Kidney tubule cell (primary cell): ENCODE measurements around the gene VAV2.
"Not testable (repeated sequence)": the region's sequence is repeated elsewhere in the genome, so short reads cannot be mapped to it uniquely, and the experiment has no call there.

Source experiments
- DNase-seq: peaks from one replicate; pipeline ENCODE4 v3.0.0-alpha.2; 2018; ENCODE audit warnings: low spot score

Gene VAV2

DNA sequence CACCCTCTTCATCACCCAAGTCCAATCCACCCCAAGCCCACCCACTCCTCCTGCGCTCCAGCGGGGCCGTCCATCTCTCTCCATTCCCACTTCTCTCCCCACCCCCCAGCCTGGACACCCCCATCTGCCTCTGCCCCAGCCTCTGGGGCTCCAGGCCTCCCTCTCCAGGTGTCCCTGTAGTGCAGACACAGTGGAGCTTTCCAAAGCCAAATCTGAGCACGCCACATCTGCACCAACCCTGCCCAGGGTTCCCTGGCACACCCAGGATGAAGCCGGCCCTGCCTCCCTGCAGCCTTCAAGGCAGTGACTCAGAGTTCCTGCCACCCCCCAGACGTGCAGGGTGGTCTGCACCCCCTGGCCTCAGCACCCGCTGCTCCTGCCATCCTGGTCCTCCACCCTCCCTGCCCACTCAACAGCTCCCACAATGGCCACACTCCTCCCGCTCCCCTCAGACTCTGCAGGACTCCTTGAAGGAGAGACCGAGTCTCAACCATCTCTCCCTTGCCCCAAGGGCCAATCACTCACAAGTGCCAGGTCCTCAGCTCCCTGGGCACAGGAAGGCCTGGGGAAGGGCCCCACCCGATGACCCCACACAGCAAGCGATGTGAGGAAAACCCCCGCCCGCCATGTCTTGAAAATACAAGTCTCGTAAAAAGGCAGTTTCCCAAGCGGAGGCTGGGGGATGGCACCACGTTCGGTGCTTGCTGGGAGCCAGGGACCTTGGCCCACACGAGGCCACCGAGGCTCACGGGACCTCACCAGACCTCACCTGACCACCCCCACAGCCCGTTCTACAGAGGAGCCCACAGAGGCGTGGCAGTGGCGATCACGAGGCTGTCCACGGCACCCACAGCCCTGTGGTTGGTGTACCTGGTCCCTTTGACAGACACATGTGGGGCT lies 22.2 kb downstream of the VAV2 start:
- DNase-seq, result no peak

DNA sequence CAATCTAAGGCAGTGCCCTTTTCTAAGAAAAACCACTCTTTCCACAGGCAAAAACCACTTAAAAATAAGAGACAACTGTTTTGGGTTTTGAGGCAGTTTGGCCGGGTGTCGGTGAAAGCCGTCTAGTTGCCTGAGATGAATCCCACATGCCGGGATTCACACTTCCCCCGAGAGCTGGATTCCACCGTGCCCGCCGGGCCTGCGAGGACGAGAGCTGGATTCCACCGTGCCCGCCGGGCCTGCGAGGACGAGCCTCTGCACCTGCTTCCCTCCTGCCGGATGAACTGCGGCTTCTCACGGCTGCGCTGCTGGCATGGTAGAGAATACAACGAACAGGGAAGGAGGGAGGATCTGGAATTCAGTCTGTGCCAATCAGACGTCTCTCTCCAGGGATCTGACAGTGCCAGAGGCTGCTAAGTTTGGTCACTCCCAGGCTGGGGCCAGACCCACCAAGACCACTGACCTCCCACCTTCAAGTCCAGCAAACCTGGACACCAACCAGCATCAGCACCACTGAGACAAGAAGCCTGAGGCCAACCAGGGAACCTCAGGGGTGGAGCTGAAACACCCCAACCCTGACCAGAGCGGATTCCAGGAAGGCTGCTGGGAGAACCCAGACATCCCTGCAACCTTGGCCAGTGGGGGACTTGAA lies 23.0 kb downstream of the VAV2 start:
- no peak for DNase-seq

DNA sequence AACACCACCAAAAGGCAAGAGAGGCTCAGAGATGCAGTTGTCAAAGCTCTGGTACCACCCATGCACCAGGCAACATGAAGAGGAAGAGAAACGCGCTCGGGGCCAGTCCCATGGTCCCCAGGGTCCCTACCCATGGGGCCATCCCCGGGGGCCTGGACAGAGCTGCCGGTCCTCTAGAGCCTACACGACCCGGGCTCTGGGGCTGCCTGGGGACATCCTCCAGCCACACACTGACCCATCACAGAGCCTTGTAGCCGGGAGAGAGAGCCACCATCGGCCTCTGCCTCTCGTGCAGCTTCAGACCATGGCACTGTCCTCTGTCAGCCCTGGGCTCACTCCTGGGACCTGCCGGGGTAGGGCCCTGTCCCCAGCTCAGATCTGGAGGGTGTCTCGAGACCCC lies 23.7 kb downstream of the VAV2 start:
- no peak for DNase-seq

DNA sequence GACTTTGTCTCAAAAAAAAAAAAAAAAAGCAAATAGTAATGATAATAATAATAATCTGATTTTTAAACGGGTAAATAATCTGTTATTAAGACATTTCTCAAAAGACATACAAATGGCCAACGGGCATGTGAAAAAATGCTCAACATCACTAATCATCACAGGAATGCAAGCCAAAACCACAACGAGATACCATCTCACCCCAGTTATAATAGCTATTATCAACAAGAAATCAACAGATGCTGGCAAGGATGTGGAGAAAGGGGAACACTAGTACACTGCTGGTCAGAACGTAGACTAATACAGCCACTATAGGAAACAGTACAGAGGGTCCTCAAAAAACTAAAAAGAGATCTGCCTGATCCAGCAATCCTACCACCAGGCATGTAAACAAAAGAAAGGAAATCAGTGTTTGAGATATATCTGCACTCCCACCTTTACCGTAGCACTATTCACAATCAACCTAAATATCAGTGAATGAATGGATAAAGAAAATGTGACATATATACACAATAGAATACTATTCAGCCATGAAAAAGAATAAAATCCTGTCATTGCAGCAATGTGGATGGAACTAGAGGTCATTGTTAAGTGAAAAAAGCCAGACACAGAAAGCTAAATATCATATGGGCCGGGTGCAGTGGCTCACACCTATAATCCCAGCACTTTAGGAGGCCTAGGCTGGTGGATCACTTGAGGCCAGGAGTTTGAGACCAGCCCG lies 24.9 kb downstream of the VAV2 start:
- peak; percentile 26 for DNase-seq

DNA sequence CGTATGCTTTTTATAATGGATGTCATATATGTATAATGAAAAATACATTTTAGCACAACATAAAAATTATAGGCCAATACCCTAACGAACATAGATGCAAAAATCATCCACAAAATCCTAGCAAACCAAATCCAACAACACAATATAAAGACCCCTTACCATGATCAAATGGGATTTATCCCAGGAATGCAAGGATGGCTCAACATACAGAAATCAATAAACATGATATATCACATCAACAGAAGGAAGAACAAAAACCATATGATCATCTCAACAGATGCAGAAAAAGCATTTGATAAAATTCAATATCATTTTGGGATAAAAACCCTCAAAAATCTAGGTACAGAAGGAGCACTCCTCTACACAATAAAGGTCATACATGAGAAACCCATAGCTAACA lies 27.7 kb downstream of the VAV2 start:
- no peak for DNase-seq

DNA sequence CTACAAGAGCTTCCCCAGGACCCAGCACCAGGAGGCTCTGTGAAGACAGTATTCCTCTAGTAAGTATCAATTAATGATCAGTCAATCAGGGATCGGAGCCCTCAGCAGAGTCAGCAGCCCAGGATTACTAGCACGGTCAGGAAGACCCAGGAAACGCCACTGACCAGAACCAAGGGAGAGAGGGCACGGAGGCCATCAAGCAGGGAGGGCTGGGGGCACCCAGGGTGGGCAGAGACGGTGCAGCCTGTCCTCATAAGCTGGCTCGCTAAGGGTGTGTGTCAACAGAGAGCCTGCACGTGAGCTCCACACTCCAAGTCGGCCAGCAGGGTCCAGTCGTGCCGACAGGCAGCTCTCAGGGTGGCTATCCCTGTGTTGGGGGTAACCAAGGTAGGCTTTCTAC lies 29.0 kb downstream of the VAV2 start:
- DNase-seq, result no peak

DNA sequence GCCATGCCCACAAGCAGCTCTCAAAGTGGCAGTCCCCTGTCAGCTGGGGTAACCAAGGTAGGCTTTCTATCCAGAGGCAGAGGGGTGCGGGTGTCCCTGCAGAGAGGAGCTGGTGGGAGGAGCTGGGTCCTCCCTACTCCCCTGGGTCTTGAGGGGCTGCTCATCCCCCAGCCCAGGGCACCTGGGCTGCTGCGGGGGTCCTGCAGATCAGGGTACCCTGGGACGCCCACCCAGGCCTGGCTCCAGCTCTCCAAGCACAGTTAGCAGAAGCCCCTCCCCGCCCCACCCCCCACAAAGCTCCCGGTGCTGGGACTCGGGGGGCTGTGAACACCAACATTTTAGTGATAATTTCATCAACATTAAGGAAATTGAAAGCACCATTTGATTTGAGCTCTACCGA lies 29.8 kb downstream of the VAV2 start:
- DNase-seq, result no peak

DNA sequence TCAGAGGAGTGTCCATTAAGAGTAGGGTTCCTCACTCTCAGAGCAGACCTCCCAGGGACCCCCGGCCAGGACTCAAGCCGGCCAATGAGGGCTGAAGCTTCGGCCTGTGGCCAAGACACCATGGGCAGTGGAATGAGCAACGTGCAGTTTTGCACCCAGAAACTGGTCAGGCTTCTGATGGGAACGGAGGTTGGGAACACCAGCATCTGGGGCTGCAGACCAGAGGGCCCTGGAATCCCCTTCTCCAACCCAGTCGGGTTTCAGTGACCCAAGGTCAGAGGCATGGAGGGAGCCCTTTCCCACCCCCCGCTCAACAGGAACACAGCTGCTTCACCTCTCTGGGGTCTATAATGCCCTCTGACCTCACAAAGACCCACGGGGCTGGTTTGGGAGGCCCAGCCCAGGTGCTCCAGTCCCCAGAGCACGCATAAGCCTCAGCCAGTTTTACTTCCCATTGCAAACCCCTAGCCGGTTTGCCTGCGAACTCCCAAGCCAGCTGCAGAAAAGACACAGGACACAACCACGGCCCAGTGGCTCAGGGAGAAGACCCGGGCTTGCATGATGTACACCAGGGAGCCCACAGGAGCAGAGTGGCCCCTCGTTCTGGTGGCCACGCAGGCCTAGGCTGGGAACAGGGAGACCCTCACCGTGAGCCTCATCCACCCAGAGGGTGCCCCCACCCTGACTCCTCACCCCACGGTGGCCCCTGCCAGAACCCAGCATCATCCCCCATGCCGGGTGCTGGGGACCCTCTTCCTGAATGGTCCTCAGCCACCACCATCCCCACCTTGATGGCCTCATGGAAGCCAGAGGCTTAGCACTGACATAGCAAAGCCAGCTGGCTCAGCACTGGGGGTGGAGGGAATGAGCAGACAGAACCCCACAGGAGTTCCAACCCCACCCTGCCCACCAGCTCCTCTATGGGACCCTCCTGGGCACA lies 30.6 kb downstream of the VAV2 start:
- DNase-seq, result no peak

DNA sequence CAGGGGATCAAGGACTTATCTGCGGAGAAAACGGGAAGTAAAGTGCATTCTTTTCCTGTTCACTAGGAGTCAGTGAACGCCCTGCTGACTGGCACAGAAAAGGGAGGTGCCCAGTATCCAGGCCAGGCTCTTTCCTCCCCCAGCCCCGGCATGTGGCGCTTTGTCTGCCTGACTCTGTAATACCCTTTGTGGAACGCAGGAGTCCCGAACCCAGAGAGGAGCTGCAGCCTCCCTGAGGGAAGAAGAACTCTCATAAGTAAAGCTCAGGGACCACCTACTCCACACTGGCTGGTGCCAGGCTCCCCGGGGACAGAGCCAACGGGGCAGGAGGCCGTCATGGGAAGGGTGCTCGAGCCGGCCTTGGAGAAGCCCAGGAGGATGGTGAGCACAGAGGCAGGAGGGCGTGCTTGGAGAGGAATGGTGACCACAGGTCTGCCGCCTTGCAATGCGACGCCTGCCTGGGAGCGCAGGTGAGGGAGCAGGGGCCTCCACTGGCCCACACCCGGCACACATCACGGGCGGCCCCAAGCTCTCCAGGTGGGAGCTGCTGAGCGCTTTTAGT lies 31.5 kb downstream of the VAV2 start:
- peak; percentile 26 for DNase-seq

DNA sequence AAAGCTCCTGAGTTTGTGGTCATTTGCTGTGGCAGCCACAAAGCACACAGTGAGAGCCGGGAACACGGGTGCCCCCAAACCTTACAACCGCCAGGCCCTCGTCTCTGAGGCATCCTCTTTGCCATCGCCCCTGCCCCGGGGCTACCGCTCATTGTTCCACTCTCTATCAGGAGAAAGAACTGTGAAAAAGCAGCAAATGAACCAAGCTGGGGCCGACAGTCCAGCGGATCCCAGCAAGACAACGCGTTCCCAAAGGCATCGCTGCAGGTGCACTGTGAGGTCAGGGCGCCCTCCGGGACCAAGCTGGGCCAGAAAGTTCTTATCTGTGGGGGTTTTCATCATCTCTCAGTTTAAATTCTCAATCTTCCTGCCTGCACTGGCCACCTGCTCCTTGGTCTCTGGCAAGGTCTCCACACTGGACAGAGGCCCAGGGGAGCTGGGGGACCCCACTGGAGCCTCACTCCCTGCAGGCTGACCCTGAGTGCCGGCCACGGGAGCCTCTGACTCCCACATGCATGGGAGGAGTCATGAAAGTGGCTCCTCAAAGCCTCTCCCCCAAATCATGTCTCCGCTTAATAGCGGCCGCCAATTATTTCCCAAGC lies 32.1 kb downstream of the VAV2 start:
- no peak for DNase-seq

DNA sequence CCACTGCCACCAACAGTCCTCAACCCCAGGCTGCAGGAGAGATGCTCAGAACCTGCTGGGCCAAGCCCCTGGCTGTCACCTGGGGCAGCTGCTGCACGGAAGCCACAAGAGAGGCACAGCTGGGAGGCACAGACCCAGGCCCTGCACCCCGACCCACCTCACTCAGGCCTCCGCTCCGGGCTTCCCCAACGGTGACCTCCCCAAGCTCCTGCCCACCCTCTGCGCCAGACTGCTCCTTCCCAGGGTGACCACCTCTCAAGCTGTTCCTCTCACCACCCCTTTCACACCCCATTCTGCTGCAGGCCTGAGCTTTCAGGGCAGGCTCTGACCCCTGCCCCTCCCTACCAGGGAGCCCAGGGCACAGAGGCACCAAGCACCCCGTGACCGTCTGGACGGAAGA lies 33.0 kb downstream of the VAV2 start:
- no peak for DNase-seq

DNA sequence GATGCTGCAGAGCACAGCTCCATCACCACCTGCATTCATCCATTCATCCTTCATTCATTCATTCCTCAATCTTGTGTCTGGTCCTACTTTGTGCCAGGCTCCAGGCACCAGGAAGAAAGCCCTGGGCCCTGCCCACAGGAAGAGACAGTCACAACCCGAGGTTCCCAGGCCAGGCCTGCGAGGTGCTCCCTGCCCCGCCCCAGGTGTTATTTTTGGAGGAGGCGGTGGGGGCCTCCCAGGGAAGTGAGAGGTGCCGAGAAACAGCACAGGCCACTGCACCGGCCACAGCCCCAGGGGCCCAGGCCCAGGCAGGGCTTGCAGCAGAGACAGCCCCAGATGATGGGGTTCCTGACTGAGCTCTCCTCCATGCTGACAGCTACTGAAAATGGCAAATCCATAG lies 33.4 kb downstream of the VAV2 start:
- no peak for DNase-seq

DNA sequence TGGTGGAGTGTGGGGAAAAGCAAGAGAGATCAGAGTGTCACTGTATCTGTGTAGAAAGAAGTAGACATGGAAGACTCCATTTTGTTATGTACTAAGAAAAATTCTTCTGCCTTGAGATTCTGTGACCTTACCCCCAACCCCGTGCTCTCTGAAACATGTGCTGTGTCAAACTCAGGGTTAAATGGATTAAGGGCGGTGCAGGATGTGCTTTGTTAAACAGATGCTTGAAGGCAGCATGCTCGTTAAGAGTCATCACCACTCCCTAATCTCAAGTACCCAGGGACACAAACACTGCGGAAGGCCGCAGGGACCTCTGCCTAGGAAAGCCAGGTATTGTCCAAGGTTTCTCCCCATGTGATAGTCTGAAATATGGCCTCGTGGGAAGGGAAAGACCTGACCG lies 34.4 kb downstream of the VAV2 start:
- DNase-seq, result not testable (repeated sequence)

DNA sequence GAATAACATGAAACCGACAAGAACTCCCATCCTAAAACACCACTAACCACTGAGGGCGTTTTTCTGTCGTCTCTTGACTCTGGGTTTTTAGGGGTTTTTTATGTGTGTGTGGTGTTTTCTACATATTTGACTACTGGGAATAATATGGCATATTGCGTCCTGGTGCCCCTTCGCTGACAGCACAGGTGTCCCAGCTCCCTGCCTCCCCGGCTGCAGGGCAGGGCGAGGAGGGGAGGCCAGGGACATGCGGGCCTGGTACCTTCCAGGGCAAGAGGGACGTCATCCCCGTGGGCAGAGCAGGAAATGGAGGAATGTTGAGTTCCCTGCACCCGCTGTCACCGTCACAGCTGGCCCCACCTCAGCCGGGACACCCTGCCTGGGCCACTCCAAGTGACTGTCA lies 34.8 kb downstream of the VAV2 start:
- DNase-seq, result no peak

DNA sequence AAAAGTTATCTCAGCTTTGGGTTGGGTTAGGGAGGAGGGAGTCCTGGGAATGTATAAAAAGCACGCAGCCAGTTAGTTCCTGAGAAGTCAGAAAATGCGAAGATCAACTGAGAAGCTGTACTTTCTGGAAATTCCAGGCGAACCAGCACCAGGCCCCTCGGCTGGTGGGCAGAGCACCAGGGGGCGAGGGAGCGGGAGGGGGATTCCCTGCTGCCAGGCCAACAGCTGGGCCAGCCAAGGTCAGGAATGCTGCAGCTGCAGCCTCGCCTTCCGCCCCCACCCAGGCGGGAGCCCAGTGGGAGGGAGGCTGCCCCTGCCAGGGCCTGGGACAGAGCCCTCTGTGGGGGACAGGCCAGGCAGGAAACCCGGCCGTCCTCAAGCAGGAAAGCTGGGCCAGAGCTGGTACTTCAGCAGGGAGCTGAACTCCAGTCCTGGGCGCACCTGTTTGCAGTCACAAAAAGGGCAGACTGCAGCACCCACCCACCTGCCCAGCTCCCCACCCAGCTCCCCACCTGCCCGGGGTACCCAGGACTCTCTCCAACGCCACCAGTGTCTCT lies 35.5 kb downstream of the VAV2 start:
- peak; percentile 40 for DNase-seq

DNA sequence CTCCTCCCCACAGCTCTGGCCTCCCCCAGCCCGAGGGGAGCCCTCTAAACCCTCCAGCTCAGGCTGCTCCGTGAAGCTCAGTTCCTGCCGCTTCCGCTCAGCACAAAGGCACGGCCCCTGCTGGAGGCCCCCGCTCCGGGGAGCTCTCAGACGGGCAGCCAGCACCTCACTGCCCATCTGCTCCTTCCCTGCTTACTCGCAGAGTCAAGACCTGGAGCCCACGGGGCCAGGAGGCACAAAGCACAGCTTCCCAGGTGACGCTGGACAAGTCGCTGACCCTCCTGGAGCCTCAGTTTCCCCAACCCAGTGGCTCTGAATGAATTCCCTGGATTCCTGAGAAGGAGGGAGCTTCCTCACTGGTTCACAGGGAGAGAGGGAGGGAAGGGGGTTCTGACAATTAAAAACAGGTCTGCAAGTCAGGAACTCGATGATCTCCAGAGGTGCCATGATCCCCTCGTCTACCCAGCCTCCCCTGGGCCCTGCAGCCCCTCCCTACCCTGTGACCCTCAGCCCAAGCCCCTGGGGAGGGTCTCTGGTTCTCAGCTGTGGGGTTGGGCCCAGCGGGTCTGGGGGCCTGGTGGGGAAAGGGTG lies 36.2 kb downstream of the VAV2 start:
- DNase-seq, result peak; percentile 47

DNA sequence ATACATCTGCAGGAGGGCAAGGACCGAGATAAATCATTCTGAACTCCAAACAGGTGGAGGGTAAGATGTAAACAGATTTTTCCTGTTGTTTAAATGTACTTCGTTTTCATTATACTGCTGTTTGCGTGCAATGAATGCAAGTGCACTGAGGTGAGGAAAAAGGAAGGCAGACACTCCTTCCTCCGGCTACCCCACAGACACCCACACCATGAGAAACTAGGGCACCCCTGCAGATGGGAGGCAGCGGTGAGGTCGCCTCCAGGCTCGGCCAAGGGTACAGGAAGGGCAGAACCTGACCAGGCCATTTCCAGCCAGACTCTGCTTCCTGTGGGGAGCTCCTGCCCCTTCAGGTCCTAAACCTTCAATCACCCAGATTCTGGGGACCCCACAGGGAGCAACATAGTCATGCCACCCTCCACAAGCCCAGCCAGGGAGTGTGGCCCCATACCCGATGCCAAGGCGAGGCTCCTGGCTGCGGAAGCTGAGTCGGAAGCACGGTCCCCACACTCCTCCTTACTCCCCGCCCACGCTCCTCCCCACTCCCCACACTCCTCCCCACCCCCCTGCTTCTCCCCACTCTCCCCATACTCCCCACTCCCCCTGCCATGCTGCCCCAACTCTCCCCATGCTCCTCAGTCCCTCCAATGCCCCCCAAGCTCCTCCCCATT lies 37.1 kb downstream of the VAV2 start:
- DNase-seq, result no peak

DNA sequence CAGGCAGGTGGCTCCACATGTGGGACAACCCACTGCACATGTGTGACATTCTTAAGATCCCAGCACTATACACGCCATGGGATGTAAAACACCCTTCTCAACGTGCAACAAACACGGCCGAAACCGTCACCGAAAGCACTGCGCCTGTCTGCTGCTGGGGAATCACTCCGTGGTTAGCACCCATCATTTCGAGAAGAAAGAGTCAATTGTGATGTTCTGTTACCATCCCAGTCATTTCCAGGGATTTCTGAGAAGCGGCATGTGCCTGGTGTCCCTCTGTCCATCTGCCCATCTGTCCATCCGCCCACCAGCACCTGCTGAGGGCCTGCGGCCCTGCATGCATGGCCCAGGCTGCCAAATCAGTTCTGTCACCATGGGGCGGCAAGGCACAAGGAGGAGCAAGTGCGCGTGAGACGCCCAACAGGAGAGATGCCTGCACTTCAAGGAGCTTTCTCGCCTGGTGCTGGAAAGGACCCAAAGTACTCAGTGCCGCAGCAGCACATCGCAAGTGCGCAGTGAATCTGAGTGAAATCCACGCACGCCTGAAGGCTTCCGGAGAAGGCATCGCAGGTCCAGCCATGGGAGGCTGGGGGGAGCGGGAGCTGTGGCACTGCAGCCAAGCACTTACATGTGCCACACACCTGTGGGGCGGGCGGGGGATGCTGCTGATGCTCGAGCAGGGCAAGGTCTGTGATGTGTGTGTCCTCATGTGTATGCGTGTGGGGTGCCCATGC lies 38.0 kb downstream of the VAV2 start:
- no peak for DNase-seq

DNA sequence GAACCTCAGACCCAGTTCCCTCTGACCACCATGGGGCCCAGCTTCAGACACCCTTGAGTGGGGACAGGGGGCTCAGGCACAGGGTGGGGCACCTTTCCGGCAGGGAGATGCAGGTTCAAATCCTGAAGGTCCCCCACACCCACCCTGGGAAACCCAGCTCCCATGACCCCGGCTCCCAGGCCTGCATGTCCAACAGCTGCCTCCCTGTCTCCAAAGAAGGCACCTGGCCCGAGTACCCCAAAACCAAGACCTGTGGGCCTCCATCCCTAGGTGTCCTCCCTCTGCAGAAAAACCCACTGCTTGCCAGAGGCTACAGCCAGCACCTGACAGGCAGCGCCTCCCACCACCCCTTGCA lies 38.5 kb downstream of the VAV2 start:
- DNase-seq, result no peak
